GM12801 (cell line): ENCODE measurements around the gene NR2C1.

ENCODE experiments used
- CTCF ChIP-seq: IDR thresholded peaks from one replicate; pipeline ENCODE4 v1.5.1; 2011; ENCODE audit warnings: control low read depth; ENCODE audit not compliant: insufficient read length; ENCODE audit errors: extremely low read depth

Gene NR2C1

GRCh38 chr12:95057424-95057823, 16.0 kb downstream of the NR2C1 start:
- TF ChIP-seq CTCF: no peak

- no peak for TF ChIP-seq CTCF
Observed at GRCh38 chr12:95055057-95055456, 18.4 kb downstream of the NR2C1 start.

- TF ChIP-seq CTCF: no peak
Observed at GRCh38 chr12:95054206-95054605, 19.2 kb downstream of the NR2C1 start.

GRCh38 chr12:95051241-95051640, 22.2 kb downstream of the NR2C1 start:
- no peak for TF ChIP-seq CTCF

GRCh38 chr12:95037906-95038305, 35.5 kb downstream of the NR2C1 start:
- TF ChIP-seq CTCF: no peak

- no peak for TF ChIP-seq CTCF
Observed at GRCh38 chr12:95034750-95035149, 38.7 kb downstream of the NR2C1 start.

GRCh38 chr12:95022477-95022876, 50.9 kb downstream of the NR2C1 start:
- TF ChIP-seq CTCF: no peak

GRCh38 chr12:95017482-95017881, 55.9 kb downstream of the NR2C1 start:
- no peak for TF ChIP-seq CTCF
